Nephron progenitor cell (in vitro differentiated cells): Measurements from ENCODE around the gene RNF213.

Experiments used
- DNase-seq: peaks from one replicate; pipeline ENCODE4 v3.0.0; 2021
- H3K27ac Mint-ChIP-seq: 2 replicates; pipeline ENCODE4 v1.8.0; 2021; ENCODE audit warnings: mild to moderate bottlenecking, moderate library complexity, mixed read lengths
- H3K27me3 Mint-ChIP-seq: 2 replicates; pipeline ENCODE4 v1.8.0; 2021; ENCODE audit warnings: mild to moderate bottlenecking, low read depth, mixed read lengths; ENCODE audit not compliant: poor library complexity
- H3K36me3 Mint-ChIP-seq: 2 replicates; pipeline ENCODE4 v1.8.0; 2021; ENCODE audit warnings: low read depth, mixed read lengths
- H3K4me1 Mint-ChIP-seq: 2 replicates; pipeline ENCODE4 v1.8.0; 2021; ENCODE audit warnings: mixed read lengths
- H3K4me3 Mint-ChIP-seq: 2 replicates; pipeline ENCODE4 v1.8.0; 2021; ENCODE audit warnings: mild to moderate bottlenecking, moderate library complexity, mixed read lengths
- H3K9me3 Mint-ChIP-seq: 2 replicates; pipeline ENCODE4 v1.8.0; 2021; ENCODE audit warnings: mild to moderate bottlenecking, moderate library complexity, mixed read lengths
- TF ChIP-seq, protein P1 (sequence below): fragments of 200-600 bp; sonication (generic); IDR thresholded peaks from 2 replicates; pipeline ENCODE4 v1.5.0; 2021; ENCODE audit warnings: antibody characterized with exemption

The RNF213 gene

GRCh38 chr17:80265205-80266068, 4.8 kb downstream of the RNF213 start:
- Mint-ChIP-seq H3K27me3 (peaks cover 9% of the 10 kb centered on the region), H3K36me3 (peaks cover 5% of the 10 kb centered on the region), H3K4me1 (peaks cover 26% of the 10 kb centered on the region), H3K9me3 (no peaks in the 10 kb centered on the region), H3K27ac (no peak overlapping the region), H3K4me3 (no peak overlapping the region)
- DNase-seq = no peak
- TF ChIP-seq, protein P1, sequence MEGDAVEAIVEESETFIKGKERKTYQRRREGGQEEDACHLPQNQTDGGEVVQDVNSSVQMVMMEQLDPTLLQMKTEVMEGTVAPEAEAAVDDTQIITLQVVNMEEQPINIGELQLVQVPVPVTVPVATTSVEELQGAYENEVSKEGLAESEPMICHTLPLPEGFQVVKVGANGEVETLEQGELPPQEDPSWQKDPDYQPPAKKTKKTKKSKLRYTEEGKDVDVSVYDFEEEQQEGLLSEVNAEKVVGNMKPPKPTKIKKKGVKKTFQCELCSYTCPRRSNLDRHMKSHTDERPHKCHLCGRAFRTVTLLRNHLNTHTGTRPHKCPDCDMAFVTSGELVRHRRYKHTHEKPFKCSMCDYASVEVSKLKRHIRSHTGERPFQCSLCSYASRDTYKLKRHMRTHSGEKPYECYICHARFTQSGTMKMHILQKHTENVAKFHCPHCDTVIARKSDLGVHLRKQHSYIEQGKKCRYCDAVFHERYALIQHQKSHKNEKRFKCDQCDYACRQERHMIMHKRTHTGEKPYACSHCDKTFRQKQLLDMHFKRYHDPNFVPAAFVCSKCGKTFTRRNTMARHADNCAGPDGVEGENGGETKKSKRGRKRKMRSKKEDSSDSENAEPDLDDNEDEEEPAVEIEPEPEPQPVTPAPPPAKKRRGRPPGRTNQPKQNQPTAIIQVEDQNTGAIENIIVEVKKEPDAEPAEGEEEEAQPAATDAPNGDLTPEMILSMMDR = no peak

- H3K27me3 Mint-ChIP-seq = no peaks in the 10 kb centered on the region
- peaks cover 5% of the 10 kb centered on the region for H3K36me3 Mint-ChIP-seq
- H3K4me3 Mint-ChIP-seq = no peak overlapping the region
- no peak for DNase-seq
- TF ChIP-seq, protein P1 = no peak
- peaks cover 17% of the 10 kb centered on the region for H3K4me1 Mint-ChIP-seq
- no peak overlapping the region for H3K27ac Mint-ChIP-seq
- H3K9me3 Mint-ChIP-seq = no peaks in the 10 kb centered on the region
Observed at GRCh38 chr17:80267391-80267790, 6.7 kb downstream of the RNF213 start.

DNA sequence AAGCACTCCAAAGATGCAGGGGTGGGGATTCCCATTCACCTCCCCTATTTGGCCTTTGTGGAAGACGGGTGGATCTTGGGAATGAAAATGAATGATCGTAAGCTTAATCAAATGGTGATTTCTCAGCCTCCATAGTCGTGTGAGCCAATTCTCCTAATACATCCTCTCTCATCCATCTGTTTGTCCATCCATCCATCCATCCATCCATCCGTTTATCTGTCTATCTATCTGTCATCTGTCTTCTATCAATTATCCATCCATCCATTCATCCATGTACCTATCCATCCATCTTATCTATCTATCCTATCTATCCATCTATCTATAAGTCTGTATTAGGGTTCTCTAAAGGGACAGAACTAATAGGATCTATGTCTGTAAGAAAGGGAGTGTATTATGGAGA, 7.8 kb downstream of the RNF213 start:
- H3K4me1 Mint-ChIP-seq = peaks cover 16% of the 10 kb centered on the region
- TF ChIP-seq, protein P1 = no peak
- H3K36me3 Mint-ChIP-seq = peaks cover 5% of the 10 kb centered on the region
- H3K4me3 Mint-ChIP-seq = no peak overlapping the region
- no peak overlapping the region for H3K27ac Mint-ChIP-seq
- H3K9me3 Mint-ChIP-seq = no peaks in the 10 kb centered on the region
- no peak for DNase-seq
- no peaks in the 10 kb centered on the region for H3K27me3 Mint-ChIP-seq

- Mint-ChIP-seq H3K4me3 (no peak overlapping the region), H3K9me3 (no peaks in the 10 kb centered on the region), H3K36me3 (peaks cover 5% of the 10 kb centered on the region), H3K4me1 (peaks cover 10% of the 10 kb centered on the region), H3K27ac (no peak overlapping the region), H3K27me3 (no peaks in the 10 kb centered on the region)
- TF ChIP-seq, protein P1 = no peak
- DNase-seq = no peak
Observed at GRCh38 chr17:80269405-80269807, 8.8 kb downstream of the RNF213 start.

DNA sequence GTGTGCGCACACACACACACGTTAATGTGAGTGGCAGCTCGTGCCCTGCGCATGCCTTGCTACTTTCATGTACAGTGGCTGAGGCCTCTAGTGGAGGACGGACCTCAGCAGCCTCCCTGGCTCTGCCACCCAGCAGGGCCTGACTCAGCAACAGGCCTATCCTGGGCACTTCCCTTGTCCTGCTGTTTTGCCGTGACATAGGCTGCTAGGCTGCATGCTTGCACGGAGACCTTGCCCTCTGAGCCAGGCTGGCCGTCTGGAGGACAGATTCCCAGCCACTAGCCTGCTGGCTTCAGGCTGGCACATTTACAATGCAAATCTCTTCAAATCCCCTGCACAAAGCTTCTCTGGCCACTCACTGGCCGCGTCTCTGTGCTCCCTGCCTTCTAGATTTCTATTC, 9.5 kb downstream of the RNF213 start:
- no peak for DNase-seq
- H3K36me3 Mint-ChIP-seq = peaks cover 7% of the 10 kb centered on the region
- no peak overlapping the region for H3K4me3 Mint-ChIP-seq
- TF ChIP-seq, protein P1 = no peak
- H3K27me3 Mint-ChIP-seq = no peaks in the 10 kb centered on the region
- no peaks in the 10 kb centered on the region for H3K9me3 Mint-ChIP-seq
- H3K27ac Mint-ChIP-seq = peak overlapping the region; percentile 9
- H3K4me1 Mint-ChIP-seq = peaks cover 4% of the 10 kb centered on the region

GRCh38 chr17:80270836-80271235, 10.2 kb downstream of the RNF213 start:
- TF ChIP-seq, protein P1 = no peak
- peaks cover 6% of the 10 kb centered on the region for H3K36me3 Mint-ChIP-seq
- DNase-seq = peak; percentile 41
- H3K4me3 Mint-ChIP-seq = no peak overlapping the region
- peaks cover 4% of the 10 kb centered on the region for H3K4me1 Mint-ChIP-seq
- H3K9me3 Mint-ChIP-seq = no peaks in the 10 kb centered on the region
- H3K27me3 Mint-ChIP-seq = no peaks in the 10 kb centered on the region
- H3K27ac Mint-ChIP-seq = peak overlapping the region; percentile 87
